NCI-H2029 treated with DMSO at 0.1 percent for 48 hours (cell line): ENCODE measurements around the gene TBX20.
"Not testable (repeated sequence)": the region's sequence is repeated elsewhere in the genome, so short reads cannot be mapped to it uniquely, and the experiment has no call there.

Experiments
- DNase-seq: peaks from one replicate; lab custom pipeline; 2025; lab: John Stamatoyannopoulos, UW

Gene TBX20

GRCh38 chr7:35220176-35220575 is 33.7 kb downstream of the TBX20 start:
- not testable (repeated sequence) for DNase-seq

- DNase-seq, result not testable (repeated sequence)
Observed at GRCh38 chr7:35216033-35216432, 37.9 kb downstream of the TBX20 start.

GRCh38 chr7:35215063-35215462 is 38.8 kb downstream of the TBX20 start:
- DNase-seq, result not testable (repeated sequence)

GRCh38 chr7:35206924-35207323 is 47.0 kb downstream of the TBX20 start:
- not testable (repeated sequence) for DNase-seq

GRCh38 chr7:35204850-35205249 is 49.0 kb downstream of the TBX20 start:
- not testable (repeated sequence) for DNase-seq

GRCh38 chr7:35204031-35204430 is 49.9 kb downstream of the TBX20 start:
- DNase-seq, result not testable (repeated sequence)

GRCh38 chr7:35202353-35202752 is 51.5 kb downstream of the TBX20 start:
- DNase-seq, result not testable (repeated sequence)

- DNase-seq, result not testable (repeated sequence)
Observed at GRCh38 chr7:35200170-35200569, 53.7 kb downstream of the TBX20 start.

- DNase-seq, result not testable (repeated sequence)
Observed at GRCh38 chr7:35198370-35199140, 55.3 kb downstream of the TBX20 start.

GRCh38 chr7:35191571-35191970 is 62.3 kb downstream of the TBX20 start:
- not testable (repeated sequence) for DNase-seq

- DNase-seq, result not testable (repeated sequence)
Observed at GRCh38 chr7:35190146-35190773, 63.6 kb downstream of the TBX20 start.

- not testable (repeated sequence) for DNase-seq
Observed at GRCh38 chr7:35186751-35187150, 67.1 kb downstream of the TBX20 start.

- DNase-seq, result no peak
Observed at GRCh38 chr7:35185908-35186731, 67.8 kb downstream of the TBX20 start.

GRCh38 chr7:35185578-35185907 is 68.4 kb downstream of the TBX20 start:
- DNase-seq, result not testable (repeated sequence)

GRCh38 chr7:35184961-35185360 is 68.9 kb downstream of the TBX20 start:
- DNase-seq, result not testable (repeated sequence)

GRCh38 chr7:35183873-35184503 is 69.9 kb downstream of the TBX20 start:
- DNase-seq, result not testable (repeated sequence)

GRCh38 chr7:35180665-35181064 is 73.2 kb downstream of the TBX20 start:
- DNase-seq, result not testable (repeated sequence)

- not testable (repeated sequence) for DNase-seq
Observed at GRCh38 chr7:35173176-35173575, 80.7 kb downstream of the TBX20 start.

- DNase-seq, result not testable (repeated sequence)
Observed at GRCh38 chr7:35172131-35172530, 81.8 kb downstream of the TBX20 start.

GRCh38 chr7:35167658-35168057 is 86.2 kb downstream of the TBX20 start:
- not testable (repeated sequence) for DNase-seq

- not testable (repeated sequence) for DNase-seq
Observed at GRCh38 chr7:35167158-35167557, 86.7 kb downstream of the TBX20 start.
